ENCODE data around the gene RERE.

RERE gene

DNA sequence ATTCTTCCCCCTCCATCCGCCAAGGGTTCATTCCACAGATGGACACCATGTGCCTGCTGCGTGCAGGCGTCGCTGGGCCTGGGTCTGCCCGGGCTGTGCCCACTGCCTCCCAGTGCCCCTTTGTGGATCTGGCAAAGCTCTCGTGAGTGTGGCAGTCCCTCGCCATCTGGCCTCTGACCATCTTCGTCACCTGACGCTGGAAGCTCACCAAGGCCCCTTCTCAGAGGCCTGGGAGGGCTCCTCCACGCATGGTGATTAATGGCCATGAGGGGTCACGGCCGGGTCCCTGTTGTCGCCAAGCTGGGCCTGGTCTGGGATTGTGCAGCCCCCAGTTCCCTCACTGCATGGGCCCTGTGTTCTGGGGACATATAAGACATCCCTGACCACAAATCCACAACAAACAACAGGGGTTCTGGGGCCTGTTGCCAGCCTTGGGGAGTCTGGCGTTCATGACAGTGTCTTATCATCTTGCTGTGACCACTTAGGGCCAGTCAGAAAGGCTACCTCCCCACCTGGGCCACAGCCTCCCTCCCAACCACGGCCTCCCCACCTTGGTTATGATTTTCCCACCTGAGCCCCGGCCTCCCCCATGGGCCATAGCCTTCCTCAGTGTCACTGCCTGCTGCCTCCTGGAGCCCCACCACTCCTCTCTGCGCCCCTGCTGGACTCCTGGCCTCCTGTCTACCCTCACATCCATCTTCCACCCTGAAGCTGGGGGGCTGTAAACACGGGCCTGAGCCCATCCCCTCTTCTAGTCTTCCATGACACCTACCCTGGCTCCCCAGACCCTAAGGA is 471.6 kb downstream of the RERE start:
- ChIA-PET CTCF (interaction anchor here (1.2 to 8.8 kb wide), 4 partner anchors 16 to 366 kb away, joined by 3 to 248 read pairs (median 130); no protein-coding TSS in a partner anchor), POLR2A (interaction anchor here (1.5 kb wide), 1 partner anchor 331 kb away, joined by 3 read pairs; no protein-coding TSS in a partner anchor)
- DNase-seq (ENCODE audit: low read depth, low spot score): no peak
- no peak overlapping the region for H3K4me3 ChIP-seq (ENCODE audit: low read depth, low read length)
- TF ChIP-seq, protein P1, sequence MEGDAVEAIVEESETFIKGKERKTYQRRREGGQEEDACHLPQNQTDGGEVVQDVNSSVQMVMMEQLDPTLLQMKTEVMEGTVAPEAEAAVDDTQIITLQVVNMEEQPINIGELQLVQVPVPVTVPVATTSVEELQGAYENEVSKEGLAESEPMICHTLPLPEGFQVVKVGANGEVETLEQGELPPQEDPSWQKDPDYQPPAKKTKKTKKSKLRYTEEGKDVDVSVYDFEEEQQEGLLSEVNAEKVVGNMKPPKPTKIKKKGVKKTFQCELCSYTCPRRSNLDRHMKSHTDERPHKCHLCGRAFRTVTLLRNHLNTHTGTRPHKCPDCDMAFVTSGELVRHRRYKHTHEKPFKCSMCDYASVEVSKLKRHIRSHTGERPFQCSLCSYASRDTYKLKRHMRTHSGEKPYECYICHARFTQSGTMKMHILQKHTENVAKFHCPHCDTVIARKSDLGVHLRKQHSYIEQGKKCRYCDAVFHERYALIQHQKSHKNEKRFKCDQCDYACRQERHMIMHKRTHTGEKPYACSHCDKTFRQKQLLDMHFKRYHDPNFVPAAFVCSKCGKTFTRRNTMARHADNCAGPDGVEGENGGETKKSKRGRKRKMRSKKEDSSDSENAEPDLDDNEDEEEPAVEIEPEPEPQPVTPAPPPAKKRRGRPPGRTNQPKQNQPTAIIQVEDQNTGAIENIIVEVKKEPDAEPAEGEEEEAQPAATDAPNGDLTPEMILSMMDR (IDR thresholded peaks at IDR 0.05; ENCODE audit: insufficient read depth, low read length, missing control alignments): no peak

DNA sequence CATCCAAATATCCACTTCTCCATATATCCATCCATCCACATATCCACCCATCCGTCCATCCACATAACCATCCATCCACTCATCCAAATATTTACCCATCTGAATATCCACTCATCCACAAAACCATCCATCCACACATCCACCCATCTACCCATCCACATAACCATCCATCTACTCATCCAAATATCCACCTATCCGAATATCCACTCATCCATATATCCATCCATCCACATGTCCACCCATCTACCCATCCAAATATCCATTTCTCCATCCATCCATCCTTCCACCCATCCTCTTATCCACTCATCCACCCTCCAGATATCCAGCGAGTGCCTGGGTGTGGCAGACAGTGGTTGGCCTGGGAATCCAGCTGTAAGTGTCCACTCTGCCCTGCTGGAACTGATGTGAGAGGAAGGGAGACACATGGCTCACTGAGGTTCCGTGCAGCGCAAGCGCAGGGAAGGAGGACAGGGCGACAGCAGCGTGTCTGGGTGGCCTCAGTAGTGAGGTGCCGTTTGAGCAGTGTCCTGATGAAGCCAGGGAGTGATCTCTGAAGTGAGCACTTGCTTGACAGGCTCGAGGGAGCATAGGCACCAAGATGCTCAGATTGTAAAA is 472.4 kb downstream of the RERE start:
- no peak for DNase-seq (ENCODE audit: low read depth, low spot score)
- ChIA-PET CTCF (interaction anchor here (2.4 to 8.8 kb wide), 4 partner anchors 17 to 369 kb away, joined by 25 to 248 read pairs (median 130); no protein-coding TSS in a partner anchor), POLR2A (interaction anchor here (1.5 kb wide), 1 partner anchor 330 kb away, joined by 3 read pairs; no protein-coding TSS in a partner anchor)
- TF ChIP-seq, protein P1 (IDR thresholded peaks at IDR 0.05; ENCODE audit: insufficient read depth, low read length, missing control alignments): no peak
- no peak overlapping the region for H3K4me3 ChIP-seq (ENCODE audit: low read depth, low read length)

DNA sequence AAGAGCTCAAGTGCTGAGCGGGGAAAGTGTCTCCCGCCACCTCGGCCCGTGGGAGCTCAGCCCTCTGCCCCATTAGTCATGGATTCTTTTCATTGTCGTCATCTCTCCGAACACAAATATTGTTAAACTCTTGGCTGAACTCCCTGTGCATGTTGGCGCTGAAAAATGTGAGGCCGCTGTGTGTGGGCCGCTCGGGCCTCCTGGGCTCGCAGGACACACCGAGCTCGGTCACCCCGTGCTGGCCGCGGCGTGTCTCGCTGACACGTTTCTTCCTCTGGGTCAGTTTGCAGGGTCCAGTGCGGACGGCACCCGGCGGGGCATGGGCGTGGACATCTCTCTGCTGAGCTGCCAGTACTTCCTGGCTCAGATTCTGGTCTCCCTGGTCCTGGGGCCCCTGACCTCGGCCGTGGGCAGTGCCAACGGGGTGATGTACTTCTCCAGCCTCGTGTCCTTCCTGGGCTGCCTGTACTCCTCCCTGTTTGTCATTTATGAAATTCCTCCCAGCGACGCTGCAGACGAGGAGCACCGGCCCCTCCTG is 473.9 kb downstream of the RERE start:
- TF ChIP-seq, protein P1 (IDR thresholded peaks at IDR 0.05; ENCODE audit: insufficient read depth, low read length, missing control alignments): no peak
- peak overlapping the region; percentile 3; the same call in 1 of the 2 replicates for H3K4me3 ChIP-seq (ENCODE audit: low read depth, low read length)
- POLR2A ChIA-PET: interaction anchor here (0.6 to 1.4 kb wide), 4 partner anchors 326 to 382 kb away, joined by 3 to 5 read pairs (median 4); partner anchors contain the start of gene PARK7
- DNase-seq (ENCODE audit: low read depth, low spot score): peak; percentile 82
- CTCF ChIA-PET: interaction anchor here (0.8 to 3.0 kb wide), 8 partner anchors 19 to 368 kb away, joined by 3 to 25 read pairs (median 4); no protein-coding TSS in a partner anchor

DNA sequence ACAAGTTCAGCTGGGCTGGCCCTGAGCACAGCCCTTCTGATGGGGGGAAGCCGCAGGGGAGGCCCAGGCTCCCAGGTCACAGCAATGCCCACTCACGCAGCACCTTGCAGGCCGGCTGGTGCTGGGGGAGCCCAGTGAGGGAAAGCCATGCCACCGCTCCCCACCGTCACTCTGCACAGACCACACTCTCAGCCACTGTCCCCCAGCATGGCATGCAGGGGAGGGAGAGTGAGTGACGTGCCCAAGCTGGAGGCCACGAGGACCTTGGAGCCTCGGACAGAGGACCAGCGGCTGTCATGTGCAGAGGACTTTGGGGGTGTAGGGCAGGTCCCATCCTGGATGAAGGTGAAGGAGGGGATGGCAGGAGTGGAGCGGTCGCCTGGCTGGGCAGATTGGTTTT is 474.4 kb downstream of the RERE start:
- CTCF ChIA-PET: interaction anchor here (0.8 to 3.0 kb wide), 10 partner anchors 8 to 367 kb away, joined by 3 to 25 read pairs (median 4); no protein-coding TSS in a partner anchor

DNA sequence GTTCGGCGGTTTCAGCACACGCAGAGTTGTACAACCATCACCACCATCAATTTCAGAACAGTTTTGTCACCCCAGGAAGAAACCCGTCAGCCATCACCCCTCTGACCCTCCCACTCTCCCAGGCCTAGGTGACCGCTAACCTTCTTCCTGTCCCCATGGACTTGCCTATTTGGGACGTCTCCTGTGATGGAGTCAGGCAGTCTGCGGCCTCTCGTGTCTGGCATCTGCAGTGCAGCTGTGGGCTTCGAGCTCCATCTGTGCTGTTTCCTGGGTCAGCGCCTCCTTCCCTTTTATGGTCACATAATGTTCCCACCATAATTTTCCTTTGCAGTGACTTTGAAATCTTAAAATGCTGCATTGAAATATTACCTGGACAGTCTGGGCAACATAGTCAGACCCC is 475.1 kb downstream of the RERE start:
- POLR2A ChIA-PET: interaction anchor here (0.6 kb wide), 1 partner anchor 338 kb away, joined by 3 read pairs; no protein-coding TSS in a partner anchor
- peak; percentile 26 for DNase-seq (ENCODE audit: low read depth, low spot score)
- H3K4me3 ChIP-seq (ENCODE audit: low read depth, low read length): no peak overlapping the region
- CTCF ChIA-PET: interaction anchor here (1.0 to 3.0 kb wide), 7 partner anchors 9 to 674 kb away, joined by 3 to 25 read pairs (median 6); no protein-coding TSS in a partner anchor
- TF ChIP-seq, protein P1 (IDR thresholded peaks at IDR 0.05; ENCODE audit: insufficient read depth, low read length, missing control alignments): peak; percentile 59

More for the DNA sequence above, 474.4 kb downstream of the RERE start:
- DNase-seq (ENCODE audit: low read depth, low spot score): no peak
- TF ChIP-seq, protein P1 (IDR thresholded peaks at IDR 0.05; ENCODE audit: insufficient read depth, low read length, missing control alignments): no peak
- POLR2A ChIA-PET: interaction anchor here (0.6 to 1.4 kb wide), 4 partner anchors 325 to 381 kb away, joined by 3 to 5 read pairs (median 4); partner anchors contain the start of gene PARK7
- H3K4me3 ChIP-seq (ENCODE audit: low read depth, low read length): no peak overlapping the region; the same call in 1 of the 2 replicates

Data from AG04449 (cell line).